GM18867 (cell line): ENCODE results near the gene CAPG.

Source experiments
- ATAC-seq: cut with Tn5 transposase; IDR thresholded peaks from one replicate; pipeline ENCODE4 v1.9.1; 2021; ENCODE audit warnings: mild to moderate bottlenecking, moderate library complexity; ENCODE audit not compliant: unreplicated experiment

The CAPG gene

GRCh38 chr2:85439025-85439472 lies 28.9 kb upstream of the CAPG start:
- ATAC-seq: no peak

- ATAC-seq: no peak
Measured at GRCh38 chr2:85438201-85439024, 28.2 kb upstream of the CAPG start.

- ATAC-seq: peak; percentile 89
Measured at GRCh38 chr2:85437488-85438200, 27.5 kb upstream of the CAPG start.

DNA sequence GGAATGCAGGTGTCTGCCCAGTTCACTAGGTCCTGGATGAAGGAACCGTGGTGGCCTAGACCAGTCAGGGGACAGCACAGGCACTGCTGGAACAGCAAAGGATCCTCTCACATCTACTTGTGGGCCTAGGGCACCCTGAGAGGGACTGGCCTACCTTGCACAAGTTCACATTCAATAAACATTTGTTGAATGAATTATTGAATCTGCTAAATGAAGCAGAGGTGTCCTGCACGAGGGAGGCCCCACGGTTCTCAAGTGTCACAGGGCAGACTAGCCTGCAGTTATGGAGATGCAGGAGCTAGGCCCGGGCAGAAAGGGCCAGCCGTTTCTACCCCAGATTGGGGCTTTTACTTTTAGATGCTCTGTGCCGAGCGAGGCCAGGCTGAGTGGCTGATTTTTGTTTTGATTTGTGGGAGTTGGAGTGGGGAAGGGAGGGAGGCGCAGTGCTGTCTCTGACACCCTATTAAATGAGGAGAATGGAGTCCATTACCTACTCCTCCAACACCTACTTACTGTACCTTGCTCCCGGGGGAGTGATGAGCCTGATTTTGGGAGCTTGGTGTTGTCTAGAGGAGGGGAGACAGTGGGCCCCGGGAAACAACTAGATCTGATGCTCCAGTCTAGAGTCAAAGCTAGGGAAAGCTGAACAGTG lies 26.8 kb upstream of the CAPG start:
- ATAC-seq: no peak

- no peak for ATAC-seq
Measured at GRCh38 chr2:85435981-85436835, 26.0 kb upstream of the CAPG start.

- ATAC-seq: no peak
Measured at GRCh38 chr2:85435220-85435958, 25.2 kb upstream of the CAPG start.

- ATAC-seq: no peak
Measured at GRCh38 chr2:85434696-85435095, 24.5 kb upstream of the CAPG start.

GRCh38 chr2:85433511-85434089 lies 23.4 kb upstream of the CAPG start:
- no peak for ATAC-seq

DNA sequence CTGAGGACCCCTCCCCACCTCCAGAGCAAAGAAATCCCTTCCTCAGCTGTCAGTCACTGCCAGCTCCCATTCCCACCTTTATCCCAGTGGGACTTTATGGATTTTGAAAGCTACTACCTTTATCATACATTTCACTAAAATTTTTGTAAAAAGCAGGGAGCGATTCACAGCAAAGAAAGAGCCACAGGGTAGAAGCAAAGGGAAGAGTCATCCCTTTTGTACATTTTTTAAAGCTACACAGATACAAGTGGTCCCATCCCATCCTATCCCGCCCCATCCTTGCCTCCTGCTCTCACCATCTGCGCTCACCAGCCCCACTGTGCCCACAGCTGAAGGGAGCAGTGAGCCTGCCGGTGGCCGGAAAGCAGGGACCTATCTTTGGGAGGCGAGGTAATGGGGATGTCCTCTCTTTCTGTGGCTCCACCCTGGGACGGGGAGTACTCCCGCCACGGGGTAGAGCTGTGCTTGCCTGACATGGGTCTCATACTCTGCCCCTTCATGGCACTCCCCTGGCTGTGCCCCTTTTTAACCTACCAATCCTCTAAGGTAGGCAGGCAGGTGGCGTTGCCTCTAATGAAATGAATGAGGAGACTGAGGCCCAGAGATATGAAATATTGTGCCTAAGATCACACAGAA lies 21.5 kb upstream of the CAPG start:
- ATAC-seq: no peak

DNA sequence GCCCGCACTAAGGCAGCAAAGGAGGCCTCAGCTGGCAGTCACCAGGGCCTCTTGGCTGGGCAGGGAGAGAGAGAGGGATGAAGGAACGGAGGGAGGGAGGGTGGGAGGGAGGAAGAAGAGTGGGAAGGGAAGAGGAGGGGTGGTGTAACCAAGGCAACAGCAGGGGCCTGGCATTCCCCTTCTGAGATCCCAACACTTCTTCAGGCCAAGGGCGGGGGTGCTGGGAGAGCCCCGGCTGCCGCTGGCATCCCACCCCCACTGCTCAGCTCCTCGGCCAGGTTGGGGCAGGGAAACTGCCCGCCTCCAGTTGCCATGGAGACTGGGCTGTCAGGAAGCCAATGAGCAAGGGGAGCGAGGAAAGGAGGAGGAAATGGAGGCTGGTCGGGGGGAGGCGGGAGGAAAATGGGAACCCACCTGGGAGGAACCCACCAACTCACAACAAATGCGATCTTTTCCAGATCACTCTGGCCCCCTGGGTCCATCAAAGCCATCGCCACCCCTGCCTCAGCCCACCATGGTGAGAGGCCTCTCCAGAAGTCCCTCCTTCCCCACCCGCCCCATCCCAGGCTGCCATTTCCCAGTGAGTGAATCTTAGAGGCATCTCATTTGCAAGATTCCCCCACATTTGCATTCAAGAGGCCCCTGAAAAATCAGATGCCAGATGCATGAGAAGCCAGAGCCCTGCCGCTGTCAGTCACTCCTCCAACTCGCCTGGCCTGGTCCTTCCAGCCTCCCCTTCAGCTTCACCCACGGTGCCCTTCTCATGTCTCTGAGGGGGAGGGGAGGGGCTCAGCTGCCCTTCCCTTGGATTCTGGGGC lies 20.8 kb upstream of the CAPG start:
- ATAC-seq: no peak

GRCh38 chr2:85429924-85430289 lies 19.7 kb upstream of the CAPG start:
- ATAC-seq: no peak

DNA sequence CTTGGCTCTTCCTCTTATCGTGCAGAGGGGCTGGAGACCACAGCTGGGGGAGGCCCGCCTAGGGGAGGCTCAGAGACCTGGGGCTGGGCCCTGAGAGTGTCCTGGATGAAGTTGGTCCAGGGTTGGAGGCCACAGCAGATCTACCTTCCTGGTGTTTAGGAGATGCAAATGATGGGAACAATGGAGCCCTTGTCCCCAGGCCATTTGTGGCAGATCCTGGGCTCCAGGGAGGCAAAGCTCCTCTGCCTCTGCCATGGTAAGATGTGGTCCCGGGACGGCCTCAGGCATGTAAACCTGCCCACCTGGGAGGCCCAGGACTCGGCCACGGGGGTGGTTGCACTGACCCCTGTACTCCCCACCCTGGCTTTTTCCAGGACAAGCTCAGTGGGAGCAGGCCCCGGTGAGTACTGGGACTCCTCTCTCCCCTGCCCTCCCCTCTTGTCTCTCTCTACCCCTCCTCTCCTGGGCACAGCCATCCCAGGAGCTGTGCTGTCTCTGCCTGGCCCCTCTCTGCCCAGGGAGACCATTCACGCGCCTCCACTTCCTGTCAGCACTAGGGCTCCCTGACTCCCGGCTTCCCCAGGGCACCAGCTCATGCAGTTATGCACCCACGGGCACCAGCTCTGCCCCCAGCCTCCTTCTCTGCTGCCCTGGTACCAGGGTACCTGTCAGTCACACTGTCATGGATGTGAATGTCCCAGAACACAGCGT lies 19.2 kb upstream of the CAPG start:
- no peak for ATAC-seq

- no peak for ATAC-seq
Measured at GRCh38 chr2:85428343-85428881, 18.2 kb upstream of the CAPG start.

GRCh38 chr2:85427300-85427835 lies 17.2 kb upstream of the CAPG start:
- no peak for ATAC-seq

DNA sequence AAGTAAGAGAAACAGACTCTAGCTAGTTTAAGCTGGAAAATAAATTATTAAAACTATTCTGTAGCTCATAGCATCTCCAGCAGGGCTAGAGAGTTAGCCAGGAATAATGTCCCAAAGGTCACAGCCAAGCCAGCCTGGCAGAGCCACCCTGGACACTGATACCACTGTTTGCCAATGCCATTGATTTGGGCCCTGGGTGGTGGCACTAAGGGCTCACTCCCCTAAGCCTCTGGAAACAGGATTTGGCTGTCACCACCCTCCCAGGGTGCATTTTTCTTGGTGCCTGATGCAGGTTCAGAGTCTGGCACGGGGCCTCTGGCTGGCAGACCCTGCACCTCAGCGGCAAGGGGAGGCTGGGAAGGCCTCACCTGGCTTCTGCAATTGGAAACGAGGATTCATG lies 15.4 kb upstream of the CAPG start:
- ATAC-seq: no peak

DNA sequence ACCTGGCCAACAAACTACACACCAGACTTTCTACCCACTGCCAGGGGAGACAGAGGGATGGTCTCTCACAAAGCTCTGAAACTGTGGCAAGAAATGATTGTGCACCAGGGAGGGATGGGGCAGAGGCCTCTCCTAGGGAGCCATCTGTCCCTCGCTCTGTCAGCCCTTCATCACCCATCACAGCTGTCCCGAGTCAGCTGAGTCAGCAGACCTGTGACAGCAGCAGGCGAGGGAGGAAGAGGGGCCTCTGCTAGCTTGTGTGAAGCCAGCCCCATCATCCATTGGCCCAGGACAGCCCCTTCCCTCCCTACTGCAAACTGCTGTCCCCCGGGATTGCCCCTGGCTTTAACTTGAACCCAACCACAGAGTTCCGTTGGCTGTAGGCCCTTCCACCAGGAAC lies 13.4 kb upstream of the CAPG start:
- ATAC-seq: no peak

DNA sequence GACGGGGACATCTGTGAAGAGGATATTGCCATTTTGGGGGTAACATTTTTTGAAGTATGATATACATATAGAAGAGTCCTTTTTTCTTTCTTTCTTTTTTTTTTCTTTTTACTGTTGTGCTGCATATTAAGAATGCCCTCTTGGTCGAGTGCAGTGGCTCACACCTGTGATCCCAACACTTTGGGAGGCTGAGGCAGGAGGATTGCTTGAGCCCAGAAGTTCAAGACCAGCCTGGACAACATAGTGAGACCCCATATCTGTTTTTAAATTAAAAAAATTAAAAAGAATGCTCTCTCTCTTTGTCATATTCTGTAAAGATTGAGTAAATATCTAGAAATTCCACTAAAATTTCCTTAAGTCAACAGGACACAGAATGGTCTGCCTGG lies 11.9 kb upstream of the CAPG start:
- ATAC-seq: no peak
